Stimulated activated CD8-positive, alpha-beta memory T cell treated with anti-CD3 and anti-CD28 coated beads, Interleukin-15, amount 100 ng/mL, for 48 hours (primary cell): Measurements from ENCODE around the gene NUTM2E.
"Not testable (repeated sequence)": the region's sequence is repeated elsewhere in the genome, so short reads cannot be mapped to it uniquely, and the experiment has no call there.

Experiments
- DNase-seq, 2 donors: peaks; one replicate each; pipeline ENCODE4 v3.0.0-alpha.2; 2020; ENCODE audit warnings: low read depth in 2 of 2

Gene NUTM2E

DNA sequence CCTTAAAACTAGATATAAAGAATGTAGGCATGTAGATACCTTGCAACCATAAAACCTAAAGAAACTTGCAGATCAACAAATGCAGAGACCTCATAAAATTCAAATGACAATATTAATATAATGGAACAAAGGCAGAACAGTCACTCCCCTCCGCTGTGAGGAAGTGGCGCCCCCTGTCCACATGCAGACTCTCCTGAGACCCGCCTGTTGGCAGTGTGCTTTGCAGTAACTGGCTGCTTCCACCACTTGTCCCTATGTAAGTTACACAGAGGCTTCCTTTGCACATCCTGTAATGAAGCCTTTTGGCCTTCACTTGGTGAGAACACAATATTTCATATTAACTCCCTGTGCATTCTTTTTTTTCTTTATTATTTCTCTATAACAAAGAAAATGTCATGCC lies 36.3 kb downstream of the NUTM2E start:
- not testable (repeated sequence) for DNase-seq

GRCh38 chr10:79866903-79867551 lies 40.5 kb downstream of the NUTM2E start:
- not testable (repeated sequence) for DNase-seq

DNA sequence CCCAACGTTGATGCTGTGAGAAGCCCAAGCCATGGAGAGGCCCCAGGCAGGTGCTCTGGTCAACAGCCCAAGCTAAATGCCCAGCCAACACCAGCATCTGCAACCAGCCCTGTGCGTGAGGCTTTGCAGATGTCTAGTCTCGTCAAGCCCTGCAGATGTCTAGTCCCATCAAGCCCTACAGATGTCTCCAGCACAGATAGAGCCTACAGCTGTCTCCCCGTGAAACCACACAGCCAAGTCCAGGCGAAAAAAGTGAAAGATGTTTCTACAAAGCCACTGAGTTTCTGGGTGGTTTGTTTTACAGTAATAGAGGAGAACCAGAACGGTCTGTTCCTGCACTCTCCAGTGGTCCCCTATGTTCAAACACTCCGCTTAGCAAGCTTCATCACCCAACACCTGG lies 41.5 kb downstream of the NUTM2E start:
- not testable (repeated sequence) for DNase-seq

GRCh38 chr10:79869439-79870097 lies 43.0 kb downstream of the NUTM2E start:
- not testable (repeated sequence) for DNase-seq

DNA sequence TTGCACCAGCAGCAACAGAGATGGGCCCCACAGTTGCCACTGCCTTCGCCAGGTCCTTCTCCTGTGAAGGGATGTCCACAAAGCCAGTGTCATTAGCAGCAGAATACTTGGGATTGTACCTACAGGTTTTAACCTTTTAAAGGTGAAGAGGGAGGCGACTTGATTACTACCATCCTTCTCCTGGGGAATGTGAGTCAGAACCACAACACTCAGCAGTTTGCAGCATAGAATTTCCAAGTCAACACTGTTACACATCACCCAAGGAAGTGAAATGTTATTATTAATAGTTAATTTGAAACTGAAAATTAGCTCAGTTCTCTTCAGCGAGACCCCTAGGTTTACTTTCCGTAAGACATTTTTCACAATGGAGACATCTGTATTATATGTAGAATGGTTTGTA lies 45.2 kb downstream of the NUTM2E start:
- DNase-seq: not testable (repeated sequence)
